ENCODE results near the gene FAM50B. TPM values are rescaled to one million over a fixed set of nuclear protein-coding genes. Genes with fewer than 3 reads are reported as not detected.
A peak's percentile ranks its signal among the peaks of the same experiment; 100 is the strongest.

FAM50B gene
- total and polyA plus RNA-seq, 3 experiments from 2014 or later: 7.3 to 10.3 (median 7.5) TPM

DNA sequence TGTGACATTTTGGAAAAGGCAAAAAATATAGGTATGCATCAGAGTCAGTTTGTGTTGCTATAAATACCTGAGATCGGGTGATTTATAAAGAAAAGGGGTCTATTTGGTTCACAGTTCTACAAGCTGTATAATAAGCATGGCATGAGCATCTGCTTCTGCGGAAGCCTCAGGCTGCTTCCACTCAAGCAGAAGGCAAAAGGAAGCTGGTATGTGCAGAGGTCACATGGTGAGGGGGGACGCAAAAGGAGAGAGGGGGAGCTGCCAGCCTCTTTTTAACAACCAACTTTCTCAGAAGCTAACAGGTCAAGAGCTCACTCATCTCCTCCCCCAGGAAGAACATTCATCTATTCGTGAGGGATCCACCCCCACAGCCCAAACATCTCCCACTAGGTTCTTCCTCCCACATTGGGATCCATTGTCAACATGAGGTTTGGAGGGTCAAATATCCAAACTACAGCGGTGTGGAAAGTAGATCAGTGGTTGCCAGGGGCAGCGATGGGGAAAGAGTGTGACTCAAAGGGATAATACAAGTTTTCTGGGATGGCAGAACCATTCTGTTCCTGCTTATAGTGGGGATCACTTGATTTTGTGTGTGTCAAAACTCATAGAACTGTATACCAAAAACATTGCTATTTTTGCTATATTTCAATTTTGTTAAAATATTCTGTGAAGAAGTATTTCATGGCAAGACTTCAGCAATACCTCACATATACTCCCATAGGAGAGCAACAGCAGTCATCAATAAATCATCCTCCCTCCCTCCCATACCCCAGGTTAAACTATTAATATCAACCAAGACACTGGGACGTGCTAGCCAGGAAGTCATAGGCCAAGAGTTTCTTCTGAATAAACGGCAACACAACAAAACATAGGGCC is 9.9 kb upstream of the FAM50B start:
- ChIA-PET CTCF (interaction anchor here (1.0 kb wide), 1 partner anchor 9 kb away, joined by 3 read pairs; the partner anchor contains the start of gene FAM50B), POLR2A (no interaction called here)
- H3K9me3 Mint-ChIP-seq: no peaks in the 10 kb centered on the region

DNA sequence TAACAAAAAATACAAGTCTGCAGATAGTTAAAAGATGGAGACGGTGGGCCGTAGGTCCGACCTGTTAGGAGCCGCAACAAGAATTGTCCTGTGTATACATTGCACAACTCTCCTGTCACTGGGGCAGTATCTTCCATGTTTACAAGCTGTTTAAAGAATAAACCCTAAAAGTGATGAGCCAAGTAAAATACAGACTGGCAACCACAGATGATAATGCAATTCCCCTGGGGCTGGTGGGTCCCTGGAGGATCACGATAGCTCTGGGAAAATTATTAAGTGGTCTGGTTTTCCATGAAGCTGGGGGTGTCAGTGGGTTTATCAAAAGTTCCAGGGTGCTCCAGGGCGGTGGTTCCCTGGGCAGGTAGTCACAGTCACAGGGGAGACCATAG is 8.1 kb upstream of the FAM50B start:
- no peak overlapping the region for H3K27ac Mint-ChIP-seq
- Histone ChIP-seq H3K27me3 (ENCODE audit: insufficient read depth, low read length, poor library complexity, severe bottlenecking) (no peaks in the 10 kb centered on the region), H3K4me3 (ENCODE audit: low read length) (no peak overlapping the region), H3K27ac (ENCODE audit: low read depth, low read length) (no peak overlapping the region), H3K4me1 (ENCODE audit: insufficient read depth, low read length) (no peaks in the 10 kb centered on the region), H3K9me3 (ENCODE audit: low read length) (no peaks in the 10 kb centered on the region), H3K36me3 (ENCODE audit: insufficient read depth, low read length) (no peaks in the 10 kb centered on the region)
- no peak for DNase-seq
- ChIA-PET POLR2A (no interaction called here), CTCF (interaction anchor here (0.8 to 1.2 kb wide), 2 partner anchors 8 to 137 kb away, joined by 3 to 7 read pairs; partner anchors contain the start of gene FAM50B)
- H3K27me3 Mint-ChIP-seq: peaks cover 0 to 4% of the 10 kb centered on the region in 2 donors
- H3K36me3 Mint-ChIP-seq: peaks cover 0 to 3% (median 0%) of the 10 kb centered on the region in 3 donors
- H3K9me3 Mint-ChIP-seq: no peaks in the 10 kb centered on the region
- H3K4me3 Mint-ChIP-seq: no peak overlapping the region
- no peaks in the 10 kb centered on the region for H3K4me1 Mint-ChIP-seq

More for the DNA sequence above, 9.9 kb upstream of the FAM50B start:
- Histone ChIP-seq H3K27ac (ENCODE audit: low read depth, low read length) (no peak overlapping the region), H3K9me3 (ENCODE audit: low read length) (no peaks in the 10 kb centered on the region), H3K4me1 (ENCODE audit: insufficient read depth, low read length) (no peaks in the 10 kb centered on the region), H3K36me3 (ENCODE audit: insufficient read depth, low read length) (no peaks in the 10 kb centered on the region), H3K4me3 (ENCODE audit: low read length) (no peak overlapping the region), H3K27me3 (ENCODE audit: insufficient read depth, low read length, poor library complexity, severe bottlenecking) (no peaks in the 10 kb centered on the region)
- H3K36me3 Mint-ChIP-seq: peaks cover 0 to 3% (median 0%) of the 10 kb centered on the region in 3 donors
- peak overlapping the region in 1 of 8 donors; percentile 30 for H3K27ac Mint-ChIP-seq
- no peak overlapping the region for H3K4me3 Mint-ChIP-seq
- no peaks in the 10 kb centered on the region for H3K4me1 Mint-ChIP-seq
- H3K27me3 Mint-ChIP-seq: peaks cover 0 to 4% of the 10 kb centered on the region in 2 donors
- DNase-seq: no peak

GRCh38 chr6:3841711-3842565 is 7.2 kb upstream of the FAM50B start:
- H3K27me3 ChIP-seq (ENCODE audit: insufficient read depth, low read length, poor library complexity, severe bottlenecking): no peaks in the 10 kb centered on the region
- H3K4me3 ChIP-seq (ENCODE audit: low read length): no peak overlapping the region
- H3K36me3 ChIP-seq (ENCODE audit: insufficient read depth, low read length): no peaks in the 10 kb centered on the region
- H3K9me3 ChIP-seq (ENCODE audit: low read length): no peaks in the 10 kb centered on the region
- ChIA-PET CTCF (no interaction called here), POLR2A (no interaction called here)
- no peak overlapping the region for H3K27ac ChIP-seq (ENCODE audit: low read depth, low read length)
- Mint-ChIP-seq H3K4me1 (peaks cover 0 to 3% (median 0%) of the 10 kb centered on the region in 3 donors), H3K27ac (peak overlapping the region in 1 of 8 donors; percentile 61), H3K9me3 (no peaks in the 10 kb centered on the region), H3K27me3 (peaks cover 0 to 4% of the 10 kb centered on the region in 2 donors), H3K36me3 (peaks cover 0 to 3% (median 0%) of the 10 kb centered on the region in 3 donors), H3K4me3 (no peak overlapping the region)
- H3K4me1 ChIP-seq (ENCODE audit: insufficient read depth, low read length): no peaks in the 10 kb centered on the region
- DNase-seq: no peak

DNA sequence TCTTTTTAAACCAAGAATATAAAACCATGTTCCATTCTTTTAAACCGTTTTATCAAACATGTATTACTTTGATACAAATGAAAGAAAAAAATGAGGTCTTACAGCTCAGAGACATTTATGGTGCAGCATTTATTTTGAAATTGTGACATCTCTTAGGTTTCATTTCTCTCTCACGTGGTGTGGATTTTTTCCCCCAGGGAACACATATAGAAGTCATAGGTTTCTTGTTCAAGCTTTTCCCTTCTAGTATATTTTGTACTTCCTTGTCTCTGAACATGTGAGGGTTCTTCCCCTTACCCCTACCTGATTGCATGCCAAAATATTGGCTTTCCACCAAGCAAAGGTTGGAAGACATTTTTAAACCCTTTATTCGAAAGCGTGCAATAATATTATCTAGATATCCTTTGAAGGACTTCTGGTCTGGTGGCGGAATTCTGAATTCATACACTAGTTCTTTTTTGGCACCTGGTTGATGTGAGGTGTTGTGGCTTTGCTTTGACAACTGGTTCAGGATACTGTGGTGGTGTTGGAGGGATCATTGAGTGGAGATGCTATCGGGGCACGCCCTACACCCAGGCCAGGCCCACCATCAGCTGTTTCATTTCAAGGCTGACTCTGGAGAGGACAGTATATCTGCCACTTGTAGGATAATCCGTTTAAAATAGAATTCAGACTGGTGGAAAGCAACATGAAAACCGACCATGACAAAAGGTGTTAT is 5.6 kb upstream of the FAM50B start:
- no peaks in the 10 kb centered on the region for H3K4me1 ChIP-seq (ENCODE audit: insufficient read depth, low read length)
- H3K36me3 Mint-ChIP-seq: no peaks in the 10 kb centered on the region
- H3K27me3 ChIP-seq (ENCODE audit: insufficient read depth, low read length, poor library complexity, severe bottlenecking): no peaks in the 10 kb centered on the region
- H3K27ac Mint-ChIP-seq: no peak overlapping the region
- H3K4me3 Mint-ChIP-seq: no peak overlapping the region
- POLR2A ChIA-PET: no interaction called here
- H3K9me3 ChIP-seq (ENCODE audit: low read length): no peaks in the 10 kb centered on the region
- H3K4me3 ChIP-seq (ENCODE audit: low read length): no peak overlapping the region
- H3K27me3 Mint-ChIP-seq: no peaks in the 10 kb centered on the region
- H3K9me3 Mint-ChIP-seq: peaks cover 0 to 1% (median 0%) of the 10 kb centered on the region in 5 donors
- H3K4me1 Mint-ChIP-seq: peaks cover 15 to 19% (median 16%) of the 10 kb centered on the region in 3 donors
- H3K36me3 ChIP-seq (ENCODE audit: insufficient read depth, low read length): no peaks in the 10 kb centered on the region
- CTCF ChIA-PET: no interaction called here
- DNase-seq: no peak
- H3K27ac ChIP-seq (ENCODE audit: low read depth, low read length): no peak overlapping the region

GRCh38 chr6:3844097-3844463 is 5.1 kb upstream of the FAM50B start:
- CTCF ChIA-PET: no interaction called here
- no peak overlapping the region for H3K4me3 Mint-ChIP-seq
- no peaks in the 10 kb centered on the region for H3K27me3 Mint-ChIP-seq

GRCh38 chr6:3847521-3847920 is 1.7 kb upstream of the FAM50B start:
- no peak for DNase-seq
- POLR2A ChIA-PET: no interaction called here
- no peak overlapping the region for H3K27ac ChIP-seq (ENCODE audit: low read depth, low read length)
- H3K9me3 ChIP-seq (ENCODE audit: low read length): no peaks in the 10 kb centered on the region
- H3K4me3 ChIP-seq (ENCODE audit: low read length): no peak overlapping the region
- Mint-ChIP-seq H3K4me3 (peak overlapping the region in 5 of 7 donors; percentile 19 to 69 (median 37)), H3K27me3 (no peaks in the 10 kb centered on the region), H3K9me3 (peaks cover 0 to 4% (median 0%) of the 10 kb centered on the region in 5 donors), H3K27ac (peak overlapping the region; percentile 64 to 96 (median 86)), H3K36me3 (no peaks in the 10 kb centered on the region), H3K4me1 (peaks cover 26 to 31% (median 30%) of the 10 kb centered on the region in 3 donors)
- H3K36me3 ChIP-seq (ENCODE audit: insufficient read depth, low read length): no peaks in the 10 kb centered on the region
- no peaks in the 10 kb centered on the region for H3K4me1 ChIP-seq (ENCODE audit: insufficient read depth, low read length)
- H3K27me3 ChIP-seq (ENCODE audit: insufficient read depth, low read length, poor library complexity, severe bottlenecking): no peaks in the 10 kb centered on the region
- CTCF ChIA-PET: interaction anchor here (1.8 kb wide), 1 partner anchor 14 kb away, joined by 4 read pairs; no protein-coding TSS in a partner anchor

More at GRCh38 chr6:3844097-3844463, 5.1 kb upstream of the FAM50B start:
- POLR2A ChIA-PET: no interaction called here
- Mint-ChIP-seq H3K9me3 (peaks cover 0 to 4% (median 0%) of the 10 kb centered on the region in 5 donors), H3K4me1 (peaks cover 18 to 22% (median 20%) of the 10 kb centered on the region in 3 donors), H3K36me3 (no peaks in the 10 kb centered on the region), H3K27ac (no peak overlapping the region)
- Histone ChIP-seq H3K27me3 (ENCODE audit: insufficient read depth, low read length, poor library complexity, severe bottlenecking) (no peaks in the 10 kb centered on the region), H3K36me3 (ENCODE audit: insufficient read depth, low read length) (no peaks in the 10 kb centered on the region), H3K4me3 (ENCODE audit: low read length) (no peak overlapping the region), H3K4me1 (ENCODE audit: insufficient read depth, low read length) (no peaks in the 10 kb centered on the region), H3K27ac (ENCODE audit: low read depth, low read length) (no peak overlapping the region), H3K9me3 (ENCODE audit: low read length) (no peaks in the 10 kb centered on the region)
- no peak for DNase-seq

DNA sequence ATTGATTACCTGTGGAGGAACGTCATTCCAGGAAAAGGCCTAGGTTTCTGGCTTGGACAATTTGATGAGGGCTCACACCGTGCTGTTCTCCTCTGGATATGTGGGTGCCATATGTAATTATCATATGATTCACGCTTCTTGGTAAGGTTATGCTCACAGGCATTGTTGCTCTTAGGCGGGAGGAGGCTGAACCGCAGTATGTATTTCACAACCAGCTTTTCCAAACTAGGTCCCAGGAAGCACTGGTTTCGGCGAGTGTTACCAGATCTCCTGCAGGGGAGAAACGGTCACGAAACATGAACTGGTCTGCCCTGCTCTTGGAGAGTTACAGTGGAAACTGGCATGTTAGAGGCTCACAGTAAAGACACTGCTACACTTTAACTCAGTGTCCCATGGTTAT is 793 bp upstream of the FAM50B start:
- POLR2A ChIA-PET: interaction anchor here (0.6 to 1.9 kb wide), 4 partner anchors 170 to 1064 kb away, joined by 3 to 13 read pairs (median 9); partner anchors contain the start of gene ECI2

More for the DNA sequence above, 793 bp upstream of the FAM50B start:
- Mint-ChIP-seq H3K4me1 (peaks cover 26 to 31% (median 30%) of the 10 kb centered on the region in 3 donors), H3K36me3 (no peaks in the 10 kb centered on the region), H3K4me3 (peak overlapping the region in 6 of 7 donors; percentile 80 to 90 (median 84)), H3K27ac (peak overlapping the region; percentile 82 to 96 (median 90)), H3K9me3 (peaks cover 0 to 4% (median 0%) of the 10 kb centered on the region in 5 donors), H3K27me3 (no peaks in the 10 kb centered on the region)
- Histone ChIP-seq H3K27me3 (ENCODE audit: insufficient read depth, low read length, poor library complexity, severe bottlenecking) (no peaks in the 10 kb centered on the region), H3K27ac (ENCODE audit: low read depth, low read length) (no peak overlapping the region), H3K4me1 (ENCODE audit: insufficient read depth, low read length) (no peaks in the 10 kb centered on the region), H3K4me3 (ENCODE audit: low read length) (peak overlapping the region; percentile 35), H3K36me3 (ENCODE audit: insufficient read depth, low read length) (no peaks in the 10 kb centered on the region), H3K9me3 (ENCODE audit: low read length) (no peaks in the 10 kb centered on the region)
- CTCF ChIA-PET: interaction anchor here (0.6 to 2.4 kb wide), 28 partner anchors 8 to 288 kb away, joined by 3 to 19 read pairs (median 4); partner anchors contain the start of gene ECI2
- no peak for DNase-seq

Measured in CD8-positive, alpha-beta memory T cell (primary cell).